GM12872 (cell line): ENCODE results near the gene MYO5A.

ENCODE experiments used
- TF ChIP-seq, protein P1 (sequence below): IDR thresholded peaks from 3 replicates; pipeline ENCODE4 v1.5.1; 2011; ENCODE audit warnings: low read depth, mild to moderate bottlenecking, low read length, moderate library complexity; ENCODE audit not compliant: insufficient read depth

MYO5A gene

DNA sequence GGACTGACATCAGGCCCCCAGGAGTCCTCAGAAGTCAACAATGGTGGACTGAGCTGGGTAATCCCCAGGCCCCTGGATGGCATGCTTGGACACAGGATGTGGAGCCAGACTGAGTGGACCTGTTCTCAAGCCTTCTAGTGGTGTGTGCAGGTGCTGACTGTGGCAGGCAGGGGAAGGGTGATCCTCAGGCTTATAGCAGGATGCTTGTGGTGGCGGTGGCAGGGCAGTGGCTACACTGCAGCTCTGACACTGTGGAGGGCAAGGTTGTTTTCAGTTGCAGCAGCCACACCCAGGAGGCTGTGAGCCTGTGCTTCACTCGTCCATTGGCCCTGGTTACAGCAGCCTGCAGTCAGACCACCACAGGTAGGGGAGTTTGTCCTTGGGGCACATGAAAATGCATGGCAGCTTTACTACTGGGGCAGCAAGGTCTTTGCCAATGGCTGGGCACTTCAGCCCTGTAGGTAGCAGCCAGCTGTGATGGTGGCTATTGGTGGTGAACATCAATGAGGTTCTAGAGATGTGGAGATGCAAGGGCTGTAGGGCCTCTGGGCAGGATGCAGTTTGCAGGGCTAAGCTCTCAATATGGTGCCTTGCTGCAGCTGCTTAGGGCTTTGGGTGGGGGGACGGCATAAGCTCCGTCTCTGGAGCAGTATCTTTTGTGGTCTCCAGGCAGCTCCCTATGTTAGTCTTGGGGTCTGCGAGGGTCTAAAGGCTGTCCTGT, 17.5 kb upstream of the MYO5A start:
- TF ChIP-seq, protein P1, sequence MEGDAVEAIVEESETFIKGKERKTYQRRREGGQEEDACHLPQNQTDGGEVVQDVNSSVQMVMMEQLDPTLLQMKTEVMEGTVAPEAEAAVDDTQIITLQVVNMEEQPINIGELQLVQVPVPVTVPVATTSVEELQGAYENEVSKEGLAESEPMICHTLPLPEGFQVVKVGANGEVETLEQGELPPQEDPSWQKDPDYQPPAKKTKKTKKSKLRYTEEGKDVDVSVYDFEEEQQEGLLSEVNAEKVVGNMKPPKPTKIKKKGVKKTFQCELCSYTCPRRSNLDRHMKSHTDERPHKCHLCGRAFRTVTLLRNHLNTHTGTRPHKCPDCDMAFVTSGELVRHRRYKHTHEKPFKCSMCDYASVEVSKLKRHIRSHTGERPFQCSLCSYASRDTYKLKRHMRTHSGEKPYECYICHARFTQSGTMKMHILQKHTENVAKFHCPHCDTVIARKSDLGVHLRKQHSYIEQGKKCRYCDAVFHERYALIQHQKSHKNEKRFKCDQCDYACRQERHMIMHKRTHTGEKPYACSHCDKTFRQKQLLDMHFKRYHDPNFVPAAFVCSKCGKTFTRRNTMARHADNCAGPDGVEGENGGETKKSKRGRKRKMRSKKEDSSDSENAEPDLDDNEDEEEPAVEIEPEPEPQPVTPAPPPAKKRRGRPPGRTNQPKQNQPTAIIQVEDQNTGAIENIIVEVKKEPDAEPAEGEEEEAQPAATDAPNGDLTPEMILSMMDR, result no peak

DNA sequence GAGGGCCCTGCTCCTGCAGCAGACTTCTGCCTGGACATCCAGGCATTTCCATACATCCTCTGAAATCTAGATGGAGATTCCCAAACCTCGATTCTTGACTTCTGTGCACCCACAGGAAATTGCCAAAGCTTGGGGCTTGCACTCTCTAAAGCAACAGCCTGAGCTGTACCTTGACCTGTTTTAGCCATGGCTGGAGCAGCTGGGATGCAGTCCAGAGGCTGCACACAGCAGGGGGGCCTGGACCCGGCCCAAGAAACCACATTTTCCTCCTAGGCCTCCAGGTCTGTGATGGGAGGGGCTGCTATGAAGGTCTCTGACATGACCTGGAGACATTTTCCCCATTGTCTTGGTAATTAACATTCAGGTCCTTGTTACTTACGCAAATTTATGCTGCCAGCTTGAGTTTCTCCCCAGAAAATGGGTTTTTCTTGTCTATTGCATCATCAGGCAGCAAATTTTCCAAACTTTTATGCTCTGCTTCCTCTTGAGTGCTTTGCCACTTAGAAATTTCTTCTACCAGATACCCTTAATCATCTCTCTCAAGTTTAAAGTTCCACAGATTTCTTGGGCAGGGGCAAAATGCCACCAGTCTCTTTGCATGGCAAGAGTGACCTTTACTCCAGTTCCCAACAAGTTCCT, 11.8 kb upstream of the MYO5A start:
- TF ChIP-seq, protein P1, result no peak

DNA sequence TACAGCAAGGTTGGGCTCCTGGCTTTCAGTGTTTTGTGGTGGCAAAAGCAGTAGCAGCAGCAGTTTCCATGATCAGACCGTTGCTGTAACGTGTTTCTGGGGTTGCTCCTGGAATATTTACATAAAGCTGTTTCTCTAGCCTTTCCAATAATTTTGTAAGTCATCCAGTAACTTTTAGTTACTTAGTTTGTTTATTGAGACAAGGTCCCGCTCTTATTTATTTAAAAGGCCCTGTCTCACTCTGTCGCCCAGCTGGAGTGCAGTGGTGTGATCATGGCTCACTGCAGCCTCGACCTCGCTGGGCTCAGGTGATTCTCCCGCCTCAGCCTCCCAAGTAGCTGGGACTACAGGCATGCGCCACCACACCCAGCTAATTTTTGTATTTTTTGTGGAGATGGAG, 8.8 kb upstream of the MYO5A start:
- TF ChIP-seq, protein P1, result no peak

DNA sequence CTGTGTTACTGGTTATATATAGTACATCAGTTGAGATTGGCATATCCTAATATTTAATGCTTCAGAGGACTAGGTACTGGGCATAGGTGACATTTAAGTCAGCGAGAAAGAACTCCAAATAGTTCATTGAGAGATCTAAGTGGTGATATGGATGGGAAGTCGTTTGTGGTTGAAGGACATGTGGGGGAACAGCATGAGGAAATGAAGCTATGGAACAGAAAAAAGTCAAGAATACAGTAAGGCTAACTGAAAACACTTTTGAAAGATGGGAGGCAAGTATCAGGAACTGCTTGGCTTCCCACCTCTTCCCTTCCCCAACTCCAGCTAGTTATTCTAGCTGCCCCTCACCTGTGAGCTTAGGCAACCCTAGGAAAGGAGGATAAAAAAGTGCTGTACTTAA, 3.7 kb upstream of the MYO5A start:
- TF ChIP-seq, protein P1, result no peak

DNA sequence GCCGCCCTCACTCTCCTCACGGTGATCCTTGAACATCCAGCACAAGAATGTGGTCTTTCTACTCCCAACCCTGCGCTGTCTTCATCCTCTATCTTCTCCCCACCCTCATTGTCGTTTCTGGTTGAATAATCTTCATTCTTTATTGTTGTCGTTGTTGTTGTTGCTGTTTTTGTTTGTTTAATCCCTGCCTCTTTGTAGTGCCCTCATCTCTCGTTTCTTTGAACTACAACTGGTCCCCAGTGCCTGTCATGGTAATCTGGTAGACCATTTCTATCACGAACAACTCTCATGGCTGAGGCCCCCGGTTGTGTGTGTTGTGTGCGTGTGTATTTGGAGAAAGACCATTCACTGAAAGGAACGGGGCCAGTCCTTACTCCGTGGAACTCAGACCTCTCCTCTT, 1.3 kb upstream of the MYO5A start:
- TF ChIP-seq, protein P1, result no peak

DNA sequence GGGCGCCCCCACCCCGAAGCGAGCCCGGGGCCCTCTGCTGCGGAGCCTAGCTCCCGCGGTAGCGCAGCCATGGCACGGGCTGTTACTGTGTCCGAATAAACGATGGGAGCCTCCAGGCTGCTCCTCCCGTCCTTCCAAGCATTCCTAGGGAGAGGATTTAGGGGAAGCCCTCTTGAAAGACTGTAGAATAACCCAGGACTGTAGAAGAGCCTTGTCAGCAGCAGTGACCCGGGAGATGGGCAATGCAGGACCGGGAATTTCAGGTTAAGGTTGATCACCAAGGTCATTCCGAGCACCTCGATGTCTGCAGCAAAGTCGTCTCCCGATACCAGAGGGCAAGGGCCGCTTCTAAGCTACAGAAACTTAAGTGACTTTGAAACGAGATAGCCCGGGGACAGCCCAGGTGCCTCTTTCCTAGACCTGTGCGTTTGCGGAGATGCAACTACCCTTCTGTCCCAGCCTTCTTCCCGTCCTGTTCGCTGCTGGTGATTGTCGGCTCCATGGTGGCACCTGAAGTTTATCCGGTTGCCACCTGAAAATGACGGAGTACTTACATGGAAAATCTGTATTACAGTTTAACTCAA, 753 bp upstream of the MYO5A start:
- TF ChIP-seq, protein P1, result no peak

DNA sequence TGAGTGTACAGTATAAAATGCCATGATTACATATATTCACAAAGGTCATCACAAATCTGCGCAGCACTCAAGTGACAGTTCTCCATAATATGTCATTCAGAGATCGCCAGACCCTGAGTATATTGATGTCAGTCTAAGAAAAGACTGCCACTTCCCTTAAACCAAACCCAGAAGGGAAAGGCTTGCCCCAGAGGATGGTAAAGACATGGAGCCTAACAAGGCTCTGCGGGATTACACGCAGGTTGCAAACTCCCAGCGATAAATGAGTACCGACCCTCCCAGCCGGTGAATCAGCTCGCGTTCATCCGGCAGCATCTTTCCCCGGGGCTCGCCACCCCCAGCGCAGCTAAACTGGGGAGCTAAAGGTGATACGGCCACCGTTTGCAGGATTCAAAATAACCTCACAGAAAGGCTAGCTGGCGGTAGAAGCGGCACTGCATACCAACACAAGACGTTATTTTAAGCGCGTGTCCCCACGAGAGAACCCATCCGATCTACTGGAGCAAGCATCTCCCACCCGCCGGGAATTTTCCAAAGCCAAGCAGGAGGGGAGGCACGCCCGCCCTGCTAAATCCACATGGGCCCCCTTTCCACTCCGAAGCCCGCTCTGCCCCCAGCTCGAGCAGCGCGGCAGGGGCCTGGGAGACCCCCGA, 643 bp downstream of the MYO5A start:
- TF ChIP-seq, protein P1, result no peak
